Left kidney (tissue), 2 donors: ENCODE measurements around the gene MTHFD2L. TPM values are rescaled to one million over a fixed set of nuclear protein-coding genes. Genes with fewer than 3 reads are reported as not detected.

Experiments
- DNase-seq: peaks from one replicate; pipeline ENCODE4 v3.0.0-alpha.2; 2013
- polyA plus RNA-seq: library from polyadenylated mRNA; unstranded; fragments of 120-200 nt; gene quantifications from one replicate; pipeline ENCODE4 v1.2.1, GENCODE V29; 2013; ENCODE audit not compliant: insufficient read length

Gene MTHFD2L
- polyA plus RNA-seq, 1 donor = 25.6 TPM

- DNase-seq = no peak
Measured at GRCh38 chr4:74244049-74244448, 86.1 kb downstream of the MTHFD2L start.

- DNase-seq = no peak
Measured at GRCh38 chr4:74252933-74253332, 95.0 kb downstream of the MTHFD2L start.

DNA sequence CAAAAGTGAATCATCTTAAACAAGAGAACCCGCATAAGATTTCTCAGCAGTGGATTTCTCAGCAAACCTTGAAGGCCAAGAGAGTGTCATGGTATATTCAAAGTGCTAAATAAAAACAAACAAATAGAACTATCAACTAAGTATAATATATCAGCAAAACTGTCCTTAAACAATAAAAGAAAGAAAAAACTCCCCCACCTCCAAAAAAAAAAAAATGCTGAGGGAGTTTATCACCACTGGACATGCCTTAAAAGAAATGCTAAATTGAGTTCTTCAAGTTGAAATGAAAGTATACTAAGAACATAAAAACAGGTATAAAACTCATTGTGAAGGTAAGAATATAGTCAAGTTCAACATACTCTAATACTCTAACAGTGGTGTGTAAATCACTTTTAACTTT is 96.5 kb downstream of the MTHFD2L start:
- DNase-seq = no peak

DNA sequence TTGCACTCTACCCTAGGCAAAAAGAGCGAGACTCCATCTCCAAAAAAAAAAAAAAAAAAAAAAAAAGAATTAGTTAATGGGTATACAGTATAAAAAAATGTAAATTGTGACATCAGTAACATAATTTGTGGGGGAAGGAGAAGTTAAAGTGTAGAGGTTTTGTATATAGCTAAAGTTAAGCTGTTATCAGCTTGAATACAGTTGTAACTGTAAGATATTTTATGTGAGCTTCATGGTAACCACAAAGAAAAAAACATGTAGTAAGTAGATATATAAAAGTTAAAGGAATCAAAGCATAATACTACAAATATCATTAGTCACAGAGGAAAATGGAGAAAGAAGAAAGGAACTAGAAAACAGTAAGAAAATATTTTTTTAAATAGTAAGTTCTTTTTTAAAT is 97.2 kb downstream of the MTHFD2L start:
- no peak for DNase-seq

GRCh38 chr4:74258963-74259362 is 101.0 kb downstream of the MTHFD2L start:
- DNase-seq = no peak

- no peak for DNase-seq
Measured at GRCh38 chr4:74260036-74260435, 102.1 kb downstream of the MTHFD2L start.

DNA sequence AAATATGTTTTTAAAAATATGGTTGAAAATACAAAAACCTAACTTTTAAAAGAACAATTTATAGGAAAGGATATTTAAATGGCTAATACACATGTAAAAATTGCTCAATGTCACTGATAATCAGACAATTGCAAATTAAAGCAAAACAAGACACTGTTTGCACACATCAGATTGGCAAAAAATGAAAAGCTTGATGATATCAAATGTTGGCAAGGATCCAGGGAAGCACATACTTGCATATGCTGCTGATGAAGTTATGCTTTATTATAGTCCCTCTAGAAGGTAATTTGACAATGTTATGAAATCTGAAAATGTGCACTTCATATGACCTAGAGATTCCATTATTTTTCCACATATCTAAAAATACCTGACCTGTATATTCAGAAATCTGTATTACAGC is 104.6 kb downstream of the MTHFD2L start:
- DNase-seq = no peak

DNA sequence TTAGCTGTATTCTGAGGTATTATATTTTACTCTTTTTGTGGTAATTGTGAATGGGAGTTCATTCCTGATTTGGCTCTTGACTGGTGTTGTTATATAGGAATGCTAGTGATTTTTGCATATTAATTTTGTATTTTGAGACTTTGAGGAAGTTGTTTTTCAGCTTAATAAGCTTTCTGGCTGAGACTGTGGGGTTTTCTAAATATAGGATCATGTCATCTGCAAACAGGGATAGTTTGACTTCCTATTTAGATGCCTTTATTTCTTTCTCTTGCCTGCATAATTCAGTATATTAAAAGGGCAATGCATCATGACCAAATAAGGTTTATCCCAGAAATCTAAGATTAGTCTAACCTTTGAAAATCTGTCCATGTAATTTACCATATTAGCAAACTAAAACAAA is 105.6 kb downstream of the MTHFD2L start:
- DNase-seq = no peak

DNA sequence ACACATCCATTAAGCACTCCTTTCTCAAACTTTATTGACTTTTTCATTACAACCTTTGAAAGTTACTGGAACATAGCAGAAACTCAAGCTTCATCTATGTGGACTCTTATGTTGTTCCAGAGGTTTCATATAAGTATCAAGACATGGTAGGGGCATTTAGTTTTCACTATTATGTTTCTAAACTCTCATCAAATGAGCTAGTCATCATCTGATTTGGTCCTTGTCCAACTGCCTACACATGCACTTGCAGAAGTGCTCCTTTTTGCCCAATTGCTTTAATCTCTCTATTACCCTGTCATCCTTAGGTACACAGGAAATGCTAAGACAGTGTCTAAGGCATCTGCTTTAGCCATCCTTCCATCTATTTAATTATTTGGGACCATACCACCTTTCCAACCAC is 108.2 kb downstream of the MTHFD2L start:
- no peak for DNase-seq

DNA sequence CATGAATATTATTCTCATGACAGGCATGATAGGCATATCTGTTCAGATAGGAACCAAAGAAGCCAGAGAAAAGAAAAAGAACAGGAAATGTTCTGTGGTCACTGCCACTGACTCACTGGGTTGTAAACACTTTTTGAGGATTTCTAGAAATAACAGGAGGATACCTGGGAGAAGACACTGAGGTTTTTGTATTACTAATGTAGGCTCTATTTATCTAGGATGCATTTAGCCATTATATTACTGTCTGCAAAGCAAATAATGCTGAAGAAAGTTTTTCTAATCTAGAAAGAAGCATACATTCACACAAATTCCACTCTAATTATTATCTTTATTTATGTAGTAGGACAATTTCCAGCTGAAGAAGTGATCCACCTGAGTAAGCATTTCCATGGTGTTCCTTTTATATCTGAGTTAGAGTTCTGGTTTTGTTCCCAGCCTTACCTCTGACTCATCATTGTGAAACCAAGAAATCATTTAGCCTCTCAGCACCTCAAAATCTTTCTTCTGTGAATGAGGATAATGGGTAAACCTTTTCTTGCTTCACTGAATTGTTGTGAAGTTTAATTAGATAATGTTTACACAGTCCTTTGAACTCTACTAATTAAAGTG is 110.2 kb downstream of the MTHFD2L start:
- DNase-seq = no peak

DNA sequence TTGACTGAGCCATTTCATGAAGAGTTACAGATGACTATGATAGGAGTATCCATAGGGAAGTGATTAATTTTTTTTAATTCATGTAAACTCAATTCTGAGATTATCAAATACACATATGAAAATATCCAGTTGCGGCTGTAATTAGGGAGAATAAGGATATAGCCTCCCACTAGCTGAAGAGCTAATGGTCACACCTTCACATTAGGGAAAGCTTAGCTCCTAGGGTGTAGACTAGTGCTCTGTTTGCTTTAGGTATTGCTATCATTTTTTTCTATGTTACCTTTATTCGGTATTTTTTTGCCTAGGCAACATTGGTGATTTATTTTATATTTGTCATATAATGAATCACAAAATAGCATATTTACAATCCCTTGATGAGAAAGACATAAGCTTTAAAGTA is 110.7 kb downstream of the MTHFD2L start:
- DNase-seq = no peak

GRCh38 chr4:74278490-74278889 is 120.6 kb downstream of the MTHFD2L start:
- DNase-seq = no peak

GRCh38 chr4:74279716-74280115 is 121.8 kb downstream of the MTHFD2L start:
- DNase-seq = no peak

- DNase-seq = no peak
Measured at GRCh38 chr4:74282926-74283325, 125.0 kb downstream of the MTHFD2L start.

DNA sequence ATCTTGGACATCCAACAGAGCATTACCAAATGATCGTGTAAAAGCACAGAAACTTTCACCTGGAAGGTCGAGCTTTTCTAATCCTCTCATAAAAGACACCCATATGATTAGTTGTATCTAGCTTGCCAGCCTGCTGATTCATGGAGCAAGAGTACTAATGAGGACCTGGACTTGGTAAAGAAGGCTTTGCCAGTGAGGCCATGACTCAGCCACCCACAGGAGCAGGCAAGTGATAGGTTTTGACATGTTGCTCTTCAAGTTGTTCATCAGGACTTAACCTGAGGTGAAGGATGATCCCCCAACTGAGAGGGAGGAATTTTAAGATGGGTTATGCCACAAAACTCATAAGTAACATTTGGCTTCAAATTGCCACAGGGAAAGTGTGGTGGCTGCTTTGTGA is 125.7 kb downstream of the MTHFD2L start:
- no peak for DNase-seq

- DNase-seq = no peak
Measured at GRCh38 chr4:74284053-74284452, 126.1 kb downstream of the MTHFD2L start.

GRCh38 chr4:74287164-74287563 is 129.2 kb downstream of the MTHFD2L start:
- DNase-seq = no peak

DNA sequence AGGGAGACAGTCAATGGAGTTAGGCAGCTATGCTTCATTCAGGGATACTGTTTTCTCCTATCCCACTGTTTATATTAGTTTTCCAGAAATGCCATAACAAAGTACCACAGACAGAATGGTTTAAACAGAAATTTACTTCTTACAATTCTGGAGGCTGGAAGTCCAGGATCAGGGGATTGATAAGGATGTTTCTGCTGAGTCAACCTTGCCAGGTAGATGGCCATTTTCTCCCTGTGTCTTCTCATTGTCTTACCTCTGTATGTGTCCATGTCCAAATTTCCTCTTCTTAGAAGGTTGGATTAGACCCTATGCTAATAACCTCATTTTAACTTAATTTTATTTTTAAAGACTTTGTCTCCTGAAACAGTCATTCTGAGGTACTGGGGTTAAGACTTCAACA is 129.9 kb downstream of the MTHFD2L start:
- no peak for DNase-seq

DNA sequence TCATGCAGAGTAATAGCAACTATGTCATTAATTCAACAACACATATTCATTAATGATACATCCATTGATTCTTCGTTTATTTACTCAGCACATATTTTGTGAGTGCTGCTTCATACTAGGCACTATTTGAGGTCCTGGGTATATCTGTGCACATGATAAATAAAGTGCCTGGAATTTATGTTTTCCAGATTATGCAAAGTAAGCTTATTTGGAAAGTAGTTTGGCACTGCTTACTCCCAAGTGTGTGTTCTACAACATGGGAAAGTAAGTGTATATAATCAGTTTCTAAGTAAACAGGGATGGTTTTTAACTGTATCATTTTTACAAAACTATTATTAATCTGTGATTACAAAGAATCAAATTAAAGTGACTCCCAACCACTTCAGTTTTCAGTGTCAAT is 133.6 kb downstream of the MTHFD2L start:
- DNase-seq = no peak

GRCh38 chr4:74292111-74292870 is 134.4 kb downstream of the MTHFD2L start:
- no peak for DNase-seq

GRCh38 chr4:74293558-74293957 is 135.6 kb downstream of the MTHFD2L start:
- DNase-seq = no peak

DNA sequence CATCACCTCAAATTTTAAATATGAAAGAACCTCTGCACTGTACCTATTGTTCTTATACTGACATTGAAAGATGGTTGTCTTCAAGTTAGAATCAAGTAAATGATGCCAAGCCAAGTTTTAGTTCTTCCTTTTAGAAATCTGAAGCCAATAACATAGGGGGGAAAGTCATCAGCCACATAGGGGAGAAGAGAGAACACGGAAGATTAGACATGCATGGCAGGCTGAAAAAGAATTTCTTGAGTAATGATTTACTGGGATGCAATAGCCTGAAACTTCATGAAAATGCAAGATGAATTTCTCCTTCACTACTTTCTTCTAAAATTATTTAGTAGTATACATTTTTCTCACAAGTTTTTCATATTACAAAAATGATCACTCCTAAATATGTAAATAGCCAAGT is 136.8 kb downstream of the MTHFD2L start:
- no peak for DNase-seq

DNA sequence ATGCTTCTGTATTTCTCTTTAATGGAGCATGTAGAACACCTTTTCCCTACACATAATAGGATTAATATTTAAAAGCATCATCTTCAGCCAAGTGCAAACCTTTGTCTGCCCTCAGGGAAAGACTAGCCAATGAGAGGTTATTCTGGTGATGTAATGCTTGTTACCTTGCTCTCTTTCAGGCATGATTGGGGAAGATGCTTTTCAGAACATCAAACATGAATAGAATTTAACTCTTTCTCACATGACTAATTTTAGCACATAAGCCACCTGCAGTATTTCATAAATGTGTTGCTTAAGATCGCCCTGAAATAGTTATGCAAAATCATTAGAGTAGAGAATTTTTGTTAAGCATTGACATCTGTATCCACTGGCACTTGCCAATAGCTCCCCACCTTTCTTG is 139.6 kb downstream of the MTHFD2L start:
- DNase-seq = no peak

DNA sequence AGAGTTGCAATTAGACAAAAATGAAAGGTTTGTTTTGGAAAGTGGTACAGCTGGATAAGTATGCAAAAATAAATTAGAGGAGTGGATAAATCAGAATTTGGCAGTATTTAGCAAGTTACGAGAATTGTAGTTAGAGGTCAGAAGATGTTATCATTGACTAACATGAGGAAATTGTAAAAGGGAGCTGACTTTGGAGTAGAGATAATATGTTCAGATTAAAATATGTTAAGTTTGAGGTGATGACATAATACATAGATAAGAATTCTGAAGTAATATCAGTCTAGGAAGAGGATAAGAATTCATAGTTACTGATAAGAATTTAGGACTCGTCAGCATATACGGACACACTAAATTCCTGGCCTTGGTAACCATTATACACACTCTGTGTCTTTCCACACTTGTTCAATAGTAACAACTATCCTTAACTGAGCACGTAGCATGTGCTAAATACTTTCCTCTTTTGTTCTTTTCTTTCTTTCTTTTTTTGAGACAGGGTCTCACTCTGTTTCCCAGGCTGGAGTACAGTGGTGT is 146.2 kb downstream of the MTHFD2L start:
- no peak for DNase-seq
